Measurements from ENCODE around the gene OXA1L. TPM values are rescaled to one million over a fixed set of nuclear protein-coding genes. Genes with fewer than 3 reads are reported as not detected.

The OXA1L gene
- total RNA-seq, 4 donors from 2014 or later = 38.3 to 87.8 (median 55.9) TPM

DNA sequence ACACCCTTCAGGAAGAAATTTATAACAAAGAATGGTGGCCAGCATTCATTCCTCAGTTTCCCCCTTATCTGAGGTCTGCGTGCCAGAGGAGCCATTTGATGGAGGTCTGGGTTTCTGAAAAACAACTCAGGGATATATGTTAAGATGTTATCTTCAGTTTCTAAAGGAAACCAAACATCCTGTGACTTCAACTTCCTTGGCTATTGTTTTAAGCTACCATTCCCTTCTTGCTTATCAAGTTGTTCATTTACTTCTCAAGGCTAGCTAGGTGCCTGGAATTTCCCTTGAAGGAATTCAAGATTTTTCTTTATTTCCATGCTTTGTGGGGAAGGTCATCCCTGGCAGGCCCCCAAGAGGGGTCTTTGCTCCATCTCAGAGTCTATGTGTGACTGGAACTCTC, 27.1 kb upstream of the OXA1L start:
- no peaks in the 10 kb centered on the region for H3K9me3 ChIP-seq
- DNase-seq = no peak
- TF ChIP-seq CTCF (IDR thresholded peaks at IDR 0.05) = no peak
- TF ChIP-seq POLR2A (IDR thresholded peaks at IDR 0.05) = no peak
- no peaks in the 10 kb centered on the region for H3K27me3 ChIP-seq
- no peak overlapping the region for H3K4me3 ChIP-seq
- H3K4me1 ChIP-seq = no peaks in the 10 kb centered on the region
- no peaks in the 10 kb centered on the region for H3K36me3 ChIP-seq
- H3K27ac ChIP-seq = no peak overlapping the region
- intact Hi-C loops (cut with DNase I; ENCODE audit: low total_unique reads) = no loop called here

DNA sequence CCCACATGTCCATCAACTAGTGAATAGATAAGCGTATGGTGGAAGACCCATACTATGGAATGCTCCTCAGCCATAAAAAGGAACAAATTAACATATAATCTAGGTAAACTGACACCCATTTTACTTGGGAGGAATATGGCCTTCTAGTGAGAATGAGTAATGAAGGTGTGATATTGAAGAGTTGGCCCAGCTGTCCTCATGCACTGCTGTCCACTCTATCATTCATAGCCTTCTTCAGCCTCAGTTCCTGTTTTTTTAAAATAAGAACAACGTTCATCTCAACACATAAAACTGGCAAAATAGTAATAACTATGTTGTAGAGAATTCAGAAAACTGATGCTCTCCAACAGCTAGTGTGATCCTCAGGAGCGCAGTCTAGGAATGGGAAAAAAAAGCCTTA, 26.5 kb upstream of the OXA1L start:
- no peak for TF ChIP-seq CTCF (IDR thresholded peaks at IDR 0.05)
- no peak for TF ChIP-seq POLR2A (IDR thresholded peaks at IDR 0.05)
- Histone ChIP-seq H3K27me3 (no peaks in the 10 kb centered on the region), H3K27ac (no peak overlapping the region), H3K9me3 (no peaks in the 10 kb centered on the region), H3K4me1 (no peaks in the 10 kb centered on the region), H3K36me3 (no peaks in the 10 kb centered on the region), H3K4me3 (no peak overlapping the region)
- DNase-seq = no peak
- intact Hi-C loops (cut with DNase I; ENCODE audit: low total_unique reads) = no loop called here

- Histone ChIP-seq H3K36me3 (no peaks in the 10 kb centered on the region), H3K4me1 (no peaks in the 10 kb centered on the region), H3K9me3 (no peaks in the 10 kb centered on the region), H3K27ac (no peak overlapping the region), H3K4me3 (no peak overlapping the region), H3K27me3 (no peaks in the 10 kb centered on the region)
- no peak for DNase-seq
- TF ChIP-seq CTCF (IDR thresholded peaks at IDR 0.05) = no peak
- no peak for TF ChIP-seq POLR2A (IDR thresholded peaks at IDR 0.05)
- intact Hi-C loops (cut with DNase I; ENCODE audit: low total_unique reads) = no loop called here
These were observed 18.7 kb upstream of the OXA1L start for GRCh38 chr14:22747769-22748168.

GRCh38 chr14:22748206-22748605, 18.3 kb upstream of the OXA1L start:
- Histone ChIP-seq H3K36me3 (no peaks in the 10 kb centered on the region), H3K27me3 (no peaks in the 10 kb centered on the region), H3K9me3 (no peaks in the 10 kb centered on the region), H3K4me1 (no peaks in the 10 kb centered on the region), H3K27ac (no peak overlapping the region), H3K4me3 (no peak overlapping the region)
- TF ChIP-seq POLR2A (IDR thresholded peaks at IDR 0.05) (no peak), CTCF (IDR thresholded peaks at IDR 0.05) (no peak)
- no peak for DNase-seq
- intact Hi-C loops (cut with DNase I; ENCODE audit: low total_unique reads) = no loop called here

- Histone ChIP-seq H3K9me3 (no peaks in the 10 kb centered on the region), H3K27ac (no peak overlapping the region), H3K27me3 (no peaks in the 10 kb centered on the region), H3K4me1 (no peaks in the 10 kb centered on the region), H3K36me3 (no peaks in the 10 kb centered on the region), H3K4me3 (no peak overlapping the region)
- TF ChIP-seq POLR2A (IDR thresholded peaks at IDR 0.05) (no peak), CTCF (IDR thresholded peaks at IDR 0.05) (no peak)
- intact Hi-C loops (cut with DNase I; ENCODE audit: low total_unique reads) = no loop called here
- no peak for DNase-seq
These were observed 17.8 kb upstream of the OXA1L start for GRCh38 chr14:22748631-22749068.
